ENCODE data around the gene CAPN9.
"Not testable (repeated sequence)": the region's sequence is repeated elsewhere in the genome, so short reads cannot be mapped to it uniquely, and the experiment has no call there.

The CAPN9 gene

GRCh38 chr1:230826166-230826875 is 79.1 kb downstream of the CAPN9 start:
- no peak for DNase-seq

- no peak for DNase-seq
These were observed 80.0 kb downstream of the CAPN9 start for GRCh38 chr1:230827081-230827681.

- DNase-seq: no peak
These were observed 80.6 kb downstream of the CAPN9 start for GRCh38 chr1:230827801-230828200.

- no peak for DNase-seq
These were observed 81.2 kb downstream of the CAPN9 start for GRCh38 chr1:230828421-230828820.

- no peak for DNase-seq
These were observed 84.6 kb downstream of the CAPN9 start for GRCh38 chr1:230831771-230832170.

GRCh38 chr1:230832476-230832875 is 85.3 kb downstream of the CAPN9 start:
- DNase-seq: no peak

GRCh38 chr1:230833511-230833910 is 86.3 kb downstream of the CAPN9 start:
- DNase-seq: no peak

- no peak for DNase-seq
These were observed 87.1 kb downstream of the CAPN9 start for GRCh38 chr1:230834292-230834691.

- DNase-seq: no peak
These were observed 89.2 kb downstream of the CAPN9 start for GRCh38 chr1:230836347-230836746.

GRCh38 chr1:230836793-230837192 is 89.6 kb downstream of the CAPN9 start:
- no peak for DNase-seq

- no peak for DNase-seq
These were observed 92.0 kb downstream of the CAPN9 start for GRCh38 chr1:230839173-230839572.

- no peak for DNase-seq
These were observed 95.6 kb downstream of the CAPN9 start for GRCh38 chr1:230842801-230843200.

- no peak for DNase-seq
These were observed 96.5 kb downstream of the CAPN9 start for GRCh38 chr1:230843503-230844309.

- no peak for DNase-seq
These were observed 97.4 kb downstream of the CAPN9 start for GRCh38 chr1:230844561-230844960.

- DNase-seq: not testable (repeated sequence)
These were observed 98.0 kb downstream of the CAPN9 start for GRCh38 chr1:230845184-230845583.

GRCh38 chr1:230848235-230848634 is 101.0 kb downstream of the CAPN9 start:
- no peak for DNase-seq

- DNase-seq: no peak
These were observed 102.5 kb downstream of the CAPN9 start for GRCh38 chr1:230849451-230850224.

- no peak for DNase-seq
These were observed 103.4 kb downstream of the CAPN9 start for GRCh38 chr1:230850547-230850946.

GRCh38 chr1:230851291-230851691 is 104.1 kb downstream of the CAPN9 start:
- DNase-seq: no peak
